GM19452 (cell line): Measurements from ENCODE around the gene ATP8B4.
"Not testable (repeated sequence)": the region's sequence is repeated elsewhere in the genome, so short reads cannot be mapped to it uniquely, and the experiment has no call there.

Experiments
- ATAC-seq: cut with Tn5 transposase; IDR thresholded peaks from one replicate; pipeline ENCODE4 v1.9.1; 2021; ENCODE audit not compliant: unreplicated experiment

The ATP8B4 gene

DNA sequence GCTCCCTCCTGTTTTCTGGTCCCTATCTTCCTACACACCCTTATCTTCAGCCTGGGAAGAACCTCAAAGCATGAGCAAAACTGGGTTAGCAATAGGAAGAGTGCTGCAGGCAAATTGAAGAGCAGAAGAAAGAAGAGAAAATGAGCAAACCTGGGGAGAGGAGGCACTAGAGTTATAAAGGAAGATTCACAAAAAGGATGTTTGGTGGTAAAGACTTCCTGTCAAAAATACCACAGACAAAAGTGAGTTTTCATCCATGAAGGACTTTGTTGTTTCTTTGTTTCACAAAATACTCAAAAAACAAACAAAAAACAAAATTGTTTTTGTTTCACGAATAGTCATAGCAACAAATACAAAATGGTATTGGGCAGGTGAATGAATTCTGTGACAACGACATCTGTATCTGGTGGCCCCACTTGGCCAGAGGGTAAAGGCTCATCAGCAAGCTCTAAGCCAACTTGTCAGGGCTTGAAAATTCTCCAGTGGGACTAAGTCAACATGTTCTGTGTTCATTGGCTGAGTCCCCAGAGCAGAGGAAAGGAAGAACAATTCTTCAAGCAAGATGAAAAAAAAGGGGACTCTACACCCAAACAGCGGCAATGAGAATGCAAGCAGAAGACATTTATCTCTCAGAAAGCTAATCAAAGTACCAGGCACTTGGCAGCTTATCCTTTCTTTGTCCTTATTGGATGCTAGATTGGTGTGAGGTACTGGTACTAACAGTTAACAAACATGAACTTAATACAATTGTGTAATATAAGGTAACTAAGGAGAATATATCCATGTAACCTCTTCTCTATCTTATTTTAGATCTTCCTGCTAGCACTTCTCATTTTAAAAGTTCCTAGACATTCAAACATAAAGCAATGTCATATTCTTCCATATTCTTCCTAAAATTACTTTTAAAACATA is 9.7 kb downstream of the ATP8B4 start:
- ATAC-seq = no peak

DNA sequence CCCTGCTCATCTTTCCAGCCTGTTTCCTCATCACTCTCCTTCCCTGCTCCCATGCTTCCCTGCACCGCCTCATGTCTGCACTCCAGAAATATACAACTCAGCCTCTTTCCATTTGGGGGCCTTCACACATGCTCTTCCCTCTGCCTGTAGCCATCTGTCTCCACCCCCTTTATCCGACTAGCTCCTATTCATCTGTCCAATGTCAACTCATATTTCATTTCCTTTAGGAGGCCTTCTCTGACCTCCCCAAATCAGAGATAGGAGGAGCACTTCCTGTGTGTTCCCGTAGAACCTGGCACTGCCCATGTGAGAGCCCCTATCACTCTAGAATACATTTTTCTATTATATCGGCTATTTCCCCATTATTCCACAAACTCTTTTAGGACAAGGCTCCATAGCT is 10.6 kb downstream of the ATP8B4 start:
- ATAC-seq = no peak

DNA sequence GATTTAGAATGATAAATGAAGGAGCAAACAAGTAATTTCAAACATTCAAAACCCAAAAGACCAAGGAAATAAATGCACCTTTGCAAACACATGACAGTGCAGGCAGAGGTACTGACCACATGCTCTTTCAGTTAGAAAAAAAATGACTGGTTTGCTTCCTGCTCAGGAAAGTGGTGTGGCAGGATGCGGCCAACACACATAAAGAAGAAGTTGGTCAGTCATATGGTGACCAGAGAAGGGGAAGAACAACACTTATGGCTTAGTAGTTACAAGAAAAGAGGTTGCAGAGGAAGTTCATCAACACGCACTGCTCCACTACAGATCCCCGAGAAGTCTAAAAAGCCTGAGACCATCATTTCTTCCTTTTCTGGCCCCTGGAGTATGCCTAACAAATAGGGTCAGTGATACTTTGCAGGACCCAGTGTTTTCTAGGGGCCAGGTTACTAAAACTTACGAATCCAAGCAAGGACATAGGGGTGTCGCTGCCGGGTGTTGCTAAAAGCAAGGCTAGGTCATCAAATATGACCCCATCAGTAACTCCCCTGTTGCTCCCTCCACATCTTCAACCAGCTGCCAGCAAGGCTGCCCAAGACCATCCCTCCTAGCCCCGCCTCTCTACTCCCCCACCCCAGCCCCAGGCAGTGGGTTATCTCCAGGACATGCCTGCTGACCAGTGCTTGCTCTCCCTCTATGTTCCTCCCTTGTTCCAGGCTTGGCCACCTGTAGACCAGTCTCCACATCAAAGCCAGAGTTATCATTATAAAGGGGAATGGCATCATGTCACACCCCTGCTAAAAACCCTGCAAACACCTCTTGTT is 11.2 kb downstream of the ATP8B4 start:
- ATAC-seq = peak; percentile 97

DNA sequence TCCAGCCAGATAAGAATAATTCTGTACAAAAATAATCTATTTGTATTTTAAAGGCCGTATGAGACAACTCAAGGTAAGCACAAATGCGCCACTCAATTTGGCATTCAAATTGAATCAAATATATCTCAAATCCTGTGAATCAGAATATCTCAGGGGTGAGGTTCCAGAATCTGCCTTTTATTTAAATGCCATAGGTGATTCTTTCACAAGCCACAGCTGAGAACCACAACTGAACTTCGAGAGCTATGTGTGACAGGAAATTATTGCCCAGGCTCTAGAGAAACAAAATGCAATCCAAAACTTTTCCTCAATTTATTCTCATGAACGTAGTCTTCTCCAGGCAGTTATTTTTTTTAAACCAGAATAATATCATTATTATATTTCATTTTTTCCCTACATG is 11.9 kb downstream of the ATP8B4 start:
- no peak for ATAC-seq

DNA sequence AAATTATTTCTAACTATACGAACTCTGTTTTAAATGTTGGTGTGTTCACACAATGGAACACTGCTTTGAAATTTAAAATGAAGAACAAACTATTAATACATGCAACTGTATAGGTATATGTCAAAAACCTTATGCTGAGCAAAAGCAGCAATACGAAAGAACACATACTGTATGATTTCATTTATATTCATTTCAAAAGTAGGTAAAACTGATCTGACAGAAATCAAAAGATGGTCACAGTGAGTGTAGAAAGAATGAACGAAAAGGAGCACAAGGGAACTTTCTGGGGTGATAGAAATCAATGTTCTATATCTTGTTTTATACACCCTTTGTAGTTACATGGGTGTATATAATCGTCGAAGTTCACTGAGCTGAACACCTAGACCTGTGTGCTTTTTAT is 12.6 kb downstream of the ATP8B4 start:
- no peak for ATAC-seq

DNA sequence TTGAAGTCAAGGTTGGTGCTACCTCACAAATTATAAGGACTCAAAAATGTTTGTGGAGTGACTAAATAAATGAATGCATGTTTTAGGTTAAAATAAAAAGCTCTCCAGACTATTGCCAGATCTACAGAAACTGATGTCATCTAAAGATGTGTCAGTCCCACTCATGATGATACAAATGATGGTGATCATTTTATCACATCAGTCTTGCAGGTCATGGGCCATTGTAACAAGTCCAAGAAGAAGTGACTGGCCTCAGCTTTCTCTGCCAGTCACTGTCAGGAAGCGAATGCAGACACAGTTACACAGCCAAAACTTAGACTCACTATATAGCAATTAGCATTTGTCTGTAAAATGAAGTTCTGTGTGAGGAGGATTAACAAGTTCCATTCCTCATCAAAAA is 18.5 kb downstream of the ATP8B4 start:
- no peak for ATAC-seq

DNA sequence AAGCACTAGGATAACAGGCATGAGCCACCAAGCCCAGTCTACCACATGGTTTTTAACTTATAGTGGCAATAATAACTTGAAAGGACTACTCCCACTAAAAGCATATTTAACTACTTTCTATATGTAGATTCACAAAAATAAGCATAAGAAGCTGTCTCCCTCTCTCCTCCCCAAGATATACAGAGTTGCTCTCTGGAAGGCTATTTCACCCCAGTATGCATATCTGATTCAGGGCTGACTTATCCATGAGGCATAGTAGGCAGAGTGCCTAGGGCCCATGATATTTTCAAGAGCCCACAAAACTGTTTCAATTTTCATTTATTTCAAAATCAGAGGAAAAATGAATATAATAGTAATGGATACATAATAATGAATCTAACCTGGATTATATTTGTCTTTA is 20.5 kb downstream of the ATP8B4 start:
- no peak for ATAC-seq

DNA sequence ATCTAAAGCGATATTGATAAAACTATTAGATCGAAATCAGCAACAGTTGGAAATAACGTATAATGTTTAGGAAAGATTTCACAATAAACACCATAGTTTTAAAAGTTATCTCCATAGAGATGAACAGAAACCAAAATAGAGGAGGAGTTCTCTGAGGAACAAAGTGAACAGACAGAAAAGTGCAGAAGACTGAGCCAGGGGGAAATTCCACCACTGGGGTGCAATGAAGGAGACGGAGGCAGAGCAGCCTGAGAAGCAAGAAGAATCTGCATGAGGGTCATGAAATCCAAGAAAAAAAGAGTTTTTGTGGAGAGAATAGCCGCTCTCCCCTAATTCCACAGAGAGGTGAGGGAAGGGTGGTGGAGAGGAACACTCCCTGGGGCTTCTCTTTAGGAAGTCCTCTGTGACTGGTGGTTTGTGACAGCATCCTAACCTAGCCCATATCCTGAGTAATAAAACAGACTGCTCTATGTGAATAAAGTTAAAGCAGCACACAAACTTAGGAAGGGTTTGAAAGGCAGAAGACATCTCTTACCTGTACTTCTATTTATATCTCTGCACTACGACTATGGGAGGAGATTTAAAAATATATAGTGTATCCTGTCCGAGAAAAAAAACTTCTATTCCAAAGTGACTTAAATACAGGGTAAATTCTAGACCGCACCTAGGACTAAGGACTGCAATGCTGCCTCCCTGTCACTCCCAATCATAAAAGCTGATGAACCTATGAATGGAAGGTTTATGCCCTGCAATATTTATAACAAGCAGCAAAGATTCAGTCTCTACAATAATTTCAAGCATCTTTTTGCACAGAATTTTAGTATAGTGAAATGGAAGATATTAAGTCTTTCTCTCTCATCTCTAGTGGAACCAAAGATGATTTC is 22.9 kb downstream of the ATP8B4 start:
- no peak for ATAC-seq

DNA sequence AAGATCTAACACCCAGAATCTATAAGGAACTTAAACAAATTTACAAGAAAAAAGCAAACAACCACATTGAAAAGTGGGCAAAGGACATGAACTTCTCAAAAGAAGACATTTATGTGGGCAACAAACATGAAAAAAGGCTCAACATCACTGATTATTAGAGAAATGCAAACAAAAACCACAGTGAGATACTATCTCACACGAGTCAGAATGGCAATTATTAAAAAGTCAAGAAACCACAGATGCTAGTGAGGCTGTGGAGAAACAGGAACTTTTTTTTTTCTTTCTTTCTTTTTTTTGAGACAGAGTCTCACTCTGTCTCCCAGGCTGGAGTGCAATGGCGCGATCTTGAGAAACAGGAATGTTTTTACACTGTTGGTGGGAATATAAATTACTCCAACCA is 29.6 kb downstream of the ATP8B4 start:
- ATAC-seq = not testable (repeated sequence)

DNA sequence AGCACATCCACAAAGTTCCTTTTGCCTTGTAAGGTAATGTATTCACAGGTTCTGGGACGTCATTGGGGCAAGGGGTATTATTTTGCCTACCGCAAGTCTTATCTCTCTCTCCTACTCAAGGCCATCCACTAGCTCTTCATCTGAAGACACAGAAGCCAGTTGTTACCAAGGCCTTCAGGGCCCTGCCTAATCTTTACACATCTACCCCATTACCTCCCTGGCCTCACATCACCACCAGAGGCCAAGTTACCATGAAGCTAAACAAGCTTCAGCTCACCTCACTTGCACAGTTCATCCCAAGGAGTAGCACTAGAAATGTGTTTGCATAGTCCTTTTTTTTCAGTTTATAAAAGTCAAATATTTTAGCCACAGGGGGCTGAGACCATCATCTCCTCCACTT is 34.1 kb downstream of the ATP8B4 start:
- ATAC-seq = no peak

DNA sequence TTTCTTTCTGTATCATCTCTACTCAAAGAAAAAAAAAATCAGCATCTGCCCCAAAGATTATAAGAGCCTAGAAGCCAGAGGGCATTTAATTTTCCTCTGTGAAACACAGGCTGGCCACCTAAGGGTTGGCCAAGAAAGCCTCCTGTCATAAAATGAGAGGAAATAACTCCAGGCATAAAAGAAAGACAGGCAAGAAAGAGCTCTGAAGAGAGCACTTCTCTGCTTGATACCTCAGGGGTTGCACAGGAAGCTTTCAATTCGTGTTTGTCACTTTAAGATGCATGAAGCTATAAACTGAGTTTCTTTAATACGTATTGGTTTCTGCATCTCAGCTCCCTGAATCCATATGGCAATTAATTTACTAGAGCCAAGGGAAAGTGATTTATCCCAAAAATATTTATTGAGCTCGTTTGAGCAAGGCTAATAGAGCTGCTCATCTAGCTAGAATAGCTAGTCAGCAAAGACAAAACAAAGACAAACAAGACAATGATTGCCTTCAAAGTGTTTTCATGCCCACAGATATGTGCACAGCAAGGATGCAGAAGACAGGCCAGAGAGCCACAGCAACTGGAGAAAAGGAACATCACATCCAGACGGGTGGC is 35.5 kb downstream of the ATP8B4 start:
- no peak for ATAC-seq

DNA sequence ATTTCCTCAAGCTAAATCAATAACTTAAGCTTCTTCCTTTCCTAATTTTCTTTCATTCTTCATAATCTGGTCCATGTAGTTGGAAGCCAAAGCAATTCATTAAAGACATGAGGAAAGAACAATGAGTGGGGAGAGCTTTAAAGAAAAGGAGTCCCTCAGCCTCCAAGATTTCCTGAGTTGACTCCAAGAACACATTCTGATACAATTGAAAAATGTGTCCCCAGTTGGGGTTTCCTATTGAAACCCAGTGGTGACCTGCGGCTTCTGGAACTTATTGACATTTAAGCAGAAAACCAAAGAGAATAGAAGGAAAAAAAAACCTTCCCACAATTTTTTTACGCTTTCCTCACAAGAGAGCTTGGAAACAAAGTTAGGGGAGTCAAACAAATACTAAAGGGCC is 37.0 kb downstream of the ATP8B4 start:
- no peak for ATAC-seq

DNA sequence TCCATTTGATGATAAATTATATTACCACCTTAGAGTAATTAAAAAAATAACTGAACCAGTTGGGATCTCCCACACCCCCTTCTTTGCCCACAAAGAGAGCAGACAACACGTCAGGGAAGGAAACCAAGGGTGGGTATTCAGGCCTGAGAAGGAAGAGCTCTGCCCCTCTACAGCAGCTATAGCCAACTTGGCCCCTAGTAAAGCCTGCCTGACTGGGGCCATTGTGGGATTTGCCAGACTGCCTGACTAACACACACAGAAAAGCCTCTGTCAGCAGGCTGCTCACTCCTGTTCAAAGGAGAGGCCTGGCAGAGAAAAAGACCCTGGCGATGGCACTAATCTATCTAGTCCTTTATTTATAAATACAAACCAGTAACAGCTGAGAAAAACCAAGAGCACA is 41.4 kb downstream of the ATP8B4 start:
- no peak for ATAC-seq

DNA sequence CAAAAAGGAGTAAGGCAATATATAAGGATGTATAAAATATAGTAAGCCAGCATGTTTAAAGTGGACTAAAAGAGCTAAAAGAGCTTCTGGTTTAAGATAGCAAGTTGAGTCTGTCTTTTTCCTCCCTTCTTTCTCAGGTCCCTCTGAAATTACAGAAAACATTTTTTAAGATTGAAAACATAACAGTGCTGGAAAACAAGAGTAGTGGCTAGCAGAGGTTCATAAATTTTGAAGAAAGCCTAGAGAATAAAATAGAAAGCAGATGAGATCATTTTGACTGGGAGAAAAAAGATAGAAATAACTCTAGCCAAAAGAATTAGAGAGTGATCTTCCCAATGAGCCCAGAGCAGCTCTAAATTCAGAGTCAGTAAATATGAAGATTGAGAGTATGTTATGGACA is 41.9 kb downstream of the ATP8B4 start:
- no peak for ATAC-seq

DNA sequence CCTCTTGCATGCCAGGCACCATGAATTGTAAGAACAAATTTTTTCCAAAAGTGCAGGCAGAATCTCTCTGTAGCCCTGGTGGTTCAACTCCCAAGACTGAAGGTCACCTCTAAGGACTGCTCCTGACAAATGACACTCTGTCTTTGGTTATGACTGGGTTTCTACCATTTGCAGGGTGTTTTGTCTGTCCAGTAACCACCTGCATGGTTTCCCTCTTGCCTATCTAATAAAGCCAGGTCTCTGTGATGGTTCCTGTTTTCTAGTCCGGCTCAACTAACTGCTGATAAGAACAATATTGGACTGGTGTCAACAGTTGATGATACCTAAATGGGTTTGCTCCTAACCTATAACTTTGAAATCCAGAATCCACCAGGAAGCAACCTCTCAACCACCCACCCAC is 43.7 kb downstream of the ATP8B4 start:
- no peak for ATAC-seq

DNA sequence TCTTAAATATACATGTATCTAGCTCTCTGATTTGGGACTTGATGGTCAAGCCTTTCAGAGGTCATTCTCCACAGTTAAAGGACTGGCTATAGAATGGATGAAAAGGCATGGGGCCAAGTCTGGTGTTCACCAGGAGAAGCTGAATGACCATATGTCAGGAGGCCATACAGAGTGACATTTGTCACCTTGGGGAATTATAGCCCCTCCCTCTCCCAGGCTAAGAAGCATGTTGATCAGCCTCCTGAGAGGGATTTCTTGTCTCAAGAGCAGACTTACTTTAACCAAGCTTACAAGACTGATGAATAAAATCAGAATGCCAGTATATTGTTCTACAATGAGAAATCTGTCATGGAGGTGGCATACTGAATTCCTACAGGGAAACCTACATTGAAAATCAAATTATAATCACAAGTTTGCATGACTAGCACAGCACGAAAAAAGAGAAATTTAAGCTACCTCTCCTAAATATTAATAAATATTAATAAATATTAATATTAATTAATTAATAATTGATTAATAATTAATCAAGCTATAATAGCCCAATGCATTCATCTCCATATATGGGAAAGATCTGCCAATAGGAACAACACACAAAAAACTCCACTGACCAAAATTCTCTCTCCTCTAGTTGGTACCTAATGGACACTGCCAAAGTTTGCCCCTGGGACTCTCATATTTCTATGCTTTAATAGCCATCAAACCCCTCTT is 47.3 kb downstream of the ATP8B4 start:
- no peak for ATAC-seq

DNA sequence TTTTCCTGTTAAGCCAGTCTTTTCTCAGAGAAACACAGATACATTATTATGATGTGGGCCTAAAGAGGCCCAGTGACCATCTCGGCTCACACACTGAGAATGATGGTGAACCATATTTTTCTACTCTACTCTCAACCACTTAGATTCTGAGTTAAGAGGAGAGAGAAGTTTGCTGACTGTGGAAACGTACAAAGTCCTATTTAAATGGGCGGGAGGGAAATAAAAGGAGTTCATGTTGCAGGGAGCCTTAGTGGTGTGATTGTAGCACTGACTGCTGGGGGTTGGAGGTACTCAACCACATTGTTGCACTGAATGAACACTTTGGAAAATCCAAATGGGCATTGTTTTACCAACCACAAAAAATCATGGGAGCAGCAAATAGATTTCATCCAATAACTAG is 51.0 kb downstream of the ATP8B4 start:
- ATAC-seq = no peak

DNA sequence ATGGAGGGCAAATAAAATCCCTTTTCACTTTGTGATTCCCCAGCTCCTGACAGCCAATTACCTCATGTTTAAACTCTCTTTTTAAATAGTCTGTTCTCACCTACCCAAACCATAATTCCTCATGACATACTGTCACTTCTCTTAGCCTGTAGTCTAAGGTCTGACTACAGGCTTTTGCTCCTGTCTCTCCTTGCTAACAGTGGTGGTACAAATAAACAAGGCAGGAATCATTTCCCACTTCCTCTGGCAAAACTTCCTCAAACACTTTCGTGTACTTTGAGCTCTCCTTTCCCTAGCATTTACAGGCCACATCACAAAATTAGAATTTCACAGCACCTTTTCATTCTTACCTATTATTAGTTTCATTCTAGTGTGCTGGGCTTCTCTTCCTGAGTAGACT is 51.8 kb downstream of the ATP8B4 start:
- no peak for ATAC-seq

DNA sequence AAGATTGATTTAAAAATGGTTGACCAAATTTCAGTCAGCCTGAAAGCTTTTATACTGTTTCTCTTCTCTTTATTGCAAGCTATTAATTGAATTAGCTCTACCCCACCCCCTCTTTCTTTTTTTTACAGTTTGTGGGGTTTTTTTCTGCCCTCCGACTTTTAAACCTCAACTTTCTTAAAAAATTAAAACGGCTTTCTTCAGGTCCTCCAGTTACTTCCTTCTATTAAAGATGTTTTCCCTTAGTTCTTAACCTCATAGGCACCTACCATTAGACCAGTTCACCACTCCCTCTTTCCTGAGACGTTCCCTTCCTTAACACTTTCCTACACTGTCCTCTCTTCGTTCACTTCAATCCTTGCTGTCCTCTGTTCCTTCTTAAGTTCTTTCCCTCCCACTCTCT is 52.4 kb downstream of the ATP8B4 start:
- no peak for ATAC-seq

DNA sequence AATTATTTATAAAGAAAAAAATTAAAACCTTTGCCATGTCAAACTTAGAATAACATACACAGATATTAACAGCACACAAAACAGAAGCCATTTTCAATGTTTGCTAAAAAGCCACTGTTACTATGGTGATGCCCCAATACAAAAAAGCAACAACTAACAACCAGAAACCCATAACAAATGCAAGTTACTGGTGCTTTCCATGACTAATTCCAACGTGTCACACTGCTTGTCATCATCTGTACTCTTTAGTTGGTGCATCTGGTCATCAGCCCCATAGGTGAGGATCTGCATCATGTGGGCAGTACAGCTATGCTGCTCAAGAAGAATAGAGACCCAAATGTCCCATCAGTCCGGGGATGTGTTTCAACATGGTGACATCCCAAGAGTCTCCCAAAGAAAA is 52.8 kb downstream of the ATP8B4 start:
- ATAC-seq = no peak
